ENCODE data around the gene HYCC2. TPM values are rescaled to one million over a fixed set of nuclear protein-coding genes. Genes with fewer than 3 reads are reported as not detected.

The HYCC2 gene
- total RNA-seq, 5 donors from 2014 or later (not counting 1 experiment from before 2014, with no cell fraction given) = 29.5 to 44.6 (median 36.0) TPM

Other genes starting within 250 kb of the HYCC2 start
- 1,000 to 10,000 TPM in 2 of 5 donors, 100 to 1,000 TPM in 3; 357 to 1,046 (median 384) TPM for gene CLK1, start 207.0 kb downstream of the HYCC2 start, total RNA-seq
- gene PPIL3, start 182.6 kb downstream of the HYCC2 start, total RNA-seq = 10 to 100 TPM; 28.0 to 44.2 (median 30.6) TPM
- 10 to 100 TPM; 11.7 to 29.7 (median 25.0) TPM for gene NIF3L1, start 182.3 kb downstream of the HYCC2 start, total RNA-seq
- gene ORC2, start 108.0 kb downstream of the HYCC2 start, total RNA-seq = 10 to 100 TPM; 29.9 to 52.4 (median 50.6) TPM
- 10 to 100 TPM; 31.4 to 43.7 (median 38.8) TPM for gene NDUFB3, start 330 bp upstream of the HYCC2 start, total RNA-seq
- gene CFLAR, start 44.5 kb upstream of the HYCC2 start, total RNA-seq = 100 to 1,000 TPM; 188 to 217 (median 208) TPM
- 10 to 100 TPM; 23.3 to 46.4 (median 29.2) TPM for gene CASP10, start 111.5 kb upstream of the HYCC2 start, total RNA-seq
- 100 to 1,000 TPM; 116 to 306 (median 255) TPM for gene CASP8, start 188.9 kb upstream of the HYCC2 start, total RNA-seq

All from T-cell (primary cell).